Activated CD4-positive, alpha-beta T cell treated with anti-CD3 and anti-CD28 coated beads for 48 hours (primary cell): Measurements from ENCODE around the gene FASN.

ENCODE experiments used
- DNase-seq: peaks from one replicate; pipeline ENCODE4 v3.0.0-alpha.2; 2020

The FASN gene

GRCh38 chr17:82086941-82087906 is 10.8 kb downstream of the FASN start:
- DNase-seq: no peak

- no peak for DNase-seq
Measured at GRCh38 chr17:82085931-82086764, 11.9 kb downstream of the FASN start.

GRCh38 chr17:82085031-82085861 is 12.8 kb downstream of the FASN start:
- DNase-seq: no peak

- DNase-seq: no peak
Measured at GRCh38 chr17:82084373-82085030, 13.5 kb downstream of the FASN start.

- DNase-seq: no peak
Measured at GRCh38 chr17:82083533-82084359, 14.3 kb downstream of the FASN start.

- DNase-seq: no peak
Measured at GRCh38 chr17:82083009-82083408, 15.0 kb downstream of the FASN start.

- no peak for DNase-seq
Measured at GRCh38 chr17:82082456-82082855, 15.6 kb downstream of the FASN start.

- DNase-seq: no peak
Measured at GRCh38 chr17:82081966-82082365, 16.1 kb downstream of the FASN start.

GRCh38 chr17:82081546-82081945 is 16.5 kb downstream of the FASN start:
- DNase-seq: no peak

GRCh38 chr17:82080789-82081464 is 17.1 kb downstream of the FASN start:
- no peak for DNase-seq

- no peak for DNase-seq
Measured at GRCh38 chr17:82080048-82080788, 17.8 kb downstream of the FASN start.

GRCh38 chr17:82079001-82079677 is 18.9 kb downstream of the FASN start:
- no peak for DNase-seq

GRCh38 chr17:82078433-82078832 is 19.6 kb downstream of the FASN start:
- no peak for DNase-seq

GRCh38 chr17:82077617-82078358 is 20.2 kb downstream of the FASN start:
- no peak for DNase-seq

- DNase-seq: no peak
Measured at GRCh38 chr17:82076785-82077591, 21.0 kb downstream of the FASN start.

GRCh38 chr17:82076018-82076784 is 21.8 kb downstream of the FASN start:
- no peak for DNase-seq

GRCh38 chr17:82073446-82073845 is 24.6 kb downstream of the FASN start:
- no peak for DNase-seq
